LNCAP (cell line): ENCODE measurements around the gene FAM20B.

ENCODE experiments used
- CTCF ChIP-seq: fragments of 450-650 bp; IDR thresholded peaks from 2 replicates; pipeline ENCODE4 v1.5.1; 2017; ENCODE audit warnings: mild to moderate bottlenecking

Gene FAM20B

GRCh38 chr1:179038528-179039281 is 13.0 kb downstream of the FAM20B start:
- no peak for TF ChIP-seq CTCF

- no peak for TF ChIP-seq CTCF
These were observed 16.4 kb downstream of the FAM20B start for GRCh38 chr1:179042087-179042486.

GRCh38 chr1:179042700-179043099 is 17.0 kb downstream of the FAM20B start:
- TF ChIP-seq CTCF = no peak

- TF ChIP-seq CTCF = no peak
These were observed 17.6 kb downstream of the FAM20B start for GRCh38 chr1:179043266-179043665.

GRCh38 chr1:179043907-179044306 is 18.2 kb downstream of the FAM20B start:
- no peak for TF ChIP-seq CTCF

- no peak for TF ChIP-seq CTCF
These were observed 21.3 kb downstream of the FAM20B start for GRCh38 chr1:179046808-179047635.

GRCh38 chr1:179047636-179047997 is 21.9 kb downstream of the FAM20B start:
- no peak for TF ChIP-seq CTCF
